SK-N-SH (cell line): Measurements from ENCODE around the gene GPATCH1. TPM values are rescaled to one million over a fixed set of nuclear protein-coding genes. Genes with fewer than 3 reads are reported as not detected.

ENCODE experiments used
- CTCF ChIA-PET: fragments of 300-600, 350-600 bp; formaldehyde crosslinking; extraction: SDS; loops from one replicate; lab custom pipeline; 2021; lab: Yijun Ruan, JAX
- POLR2A ChIA-PET: fragments of 350-600 bp; sonication (Branson Sonifier 250); formaldehyde crosslinking; extraction: SDS; loops from one replicate; lab custom pipeline; 2020; ENCODE audit warnings: antibody characterized with exemption, inconsistent platforms; lab: Yijun Ruan, JAX
- DNase-seq: peaks from one replicate; pipeline ENCODE4 v3.0.0; 2012
- H2AFZ ChIP-seq: fragments of 200-600 bp; sonication (generic); 2 replicates; pipeline ENCODE4 v1.8.1; 2016; ENCODE audit warnings: antibody characterized with exemption, mild to moderate bottlenecking, low read depth
- H3F3A ChIP-seq: fragments of 200-600 bp; sonication (generic); replicated peaks from 2 replicates; pipeline ENCODE3; 2016; ENCODE audit warnings: antibody characterized with exemption, mild to moderate bottlenecking; ENCODE audit not compliant: insufficient read depth
- H3K27ac ChIP-seq, 2 experiments: fragments of 200-500 bp in 1 of 2; fragments of 200-600 bp in 1 of 2; sonication (Bioruptor generic) in 1 of 2; sonication (generic), shearing (Covaris generic) in 1 of 2; 2 replicates each; pipeline versions ENCODE4 v1.5.1 to v1.6.1; 2014 to 2016; ENCODE audit warnings: low read depth in 2 of 2, inconsistent platforms in 1 of 2, low read length in 1 of 2, mild to moderate bottlenecking in 1 of 2, mixed read lengths in 1 of 2
- H3K27me3 ChIP-seq: fragments of 200-600 bp; sonication (generic), shearing (Covaris generic); 2 replicates; pipeline ENCODE4 v1.6.1; 2016; ENCODE audit warnings: mixed run types; ENCODE audit not compliant: insufficient read depth
- H3K36me3 ChIP-seq, 2 experiments: fragments of 200-500 bp in 1 of 2; fragments of 200-600 bp in 1 of 2; sonication (Bioruptor generic) in 1 of 2; sonication (generic) in 1 of 2; replicated peaks in 1 of 2; 2 replicates each; pipeline versions ENCODE3 to v1.5.1; 2014 to 2016; ENCODE audit warnings: low read length in 1 of 2, mild to moderate bottlenecking in 1 of 2; ENCODE audit not compliant: insufficient read depth in 2 of 2, control insufficient read depth in 1 of 2
- H3K4me1 ChIP-seq, 2 experiments: fragments of 200-500 bp in 1 of 2; fragments of 200-600 bp in 1 of 2; sonication (Bioruptor generic) in 1 of 2; sonication (generic), shearing (Covaris generic) in 1 of 2; 2 replicates each; pipeline versions ENCODE4 v1.5.1 to v1.6.1; 2014 to 2016; ENCODE audit warnings: low read depth in 1 of 2, low read length in 1 of 2, mixed run types in 1 of 2; ENCODE audit not compliant: insufficient read depth in 2 of 2, control insufficient read depth in 1 of 2
- H3K4me2 ChIP-seq: fragments of 200-600 bp; sonication (generic), shearing (Covaris generic); 2 replicates; pipeline ENCODE4 v1.6.1; 2017; ENCODE audit warnings: mixed run types
- H3K4me3 ChIP-seq, 2 experiments: fragments of 200-500 bp in 1 of 2; fragments of 200-600 bp in 1 of 2; sonication (Bioruptor generic) in 1 of 2; sonication (generic), shearing (Covaris generic) in 1 of 2; 2 replicates each; pipeline versions ENCODE4 v1.5.1 to v1.8.1; 2014 to 2016; ENCODE audit warnings: low read depth in 2 of 2, inconsistent platforms in 1 of 2, low read length in 1 of 2, mild to moderate bottlenecking in 1 of 2, mixed read lengths in 1 of 2, moderate library complexity in 1 of 2
- H3K79me2 ChIP-seq: fragments of 200-600 bp; sonication (generic); 2 replicates; pipeline ENCODE4 v1.8.1; 2017; ENCODE audit warnings: mild to moderate bottlenecking; ENCODE audit not compliant: insufficient read depth
- H3K9ac ChIP-seq: fragments of 200-600 bp; sonication (generic); 2 replicates; pipeline ENCODE4 v1.6.1; 2017; ENCODE audit warnings: mixed run types
- H3K9me2 ChIP-seq: fragments of 200-600 bp; sonication (generic); 2 replicates; pipeline ENCODE4 v1.6.1; 2017; ENCODE audit warnings: mixed run types
- H3K9me3 ChIP-seq: fragments of 200-600 bp; sonication (generic); 2 replicates; pipeline ENCODE4 v1.6.1; 2017; ENCODE audit warnings: mixed run types, mild to moderate bottlenecking, moderate library complexity
- H4K20me1 ChIP-seq: fragments of 200-600 bp; sonication (generic); 2 replicates; pipeline ENCODE4 v1.6.1; 2017; ENCODE audit warnings: mild to moderate bottlenecking, mixed run types; ENCODE audit not compliant: insufficient read depth
- CTCF ChIP-seq: fragments of 200-600 bp; sonication (generic); IDR thresholded peaks from 2 replicates; pipeline ENCODE4 v1.6.1; 2017; ENCODE audit warnings: antibody characterized with exemption, mild to moderate bottlenecking, moderate library complexity
- ELF1 ChIP-seq: IDR thresholded peaks from 2 replicates; pipeline ENCODE4 v1.4.0; 2012
- EZH2phosphoT487 ChIP-seq: fragments of 200-600 bp; sonication (generic); IDR thresholded peaks from 2 replicates; pipeline ENCODE4 v1.6.1; 2017; ENCODE audit warnings: low read depth, mixed run types, mild to moderate bottlenecking, antibody characterized with exemption, moderate library complexity, borderline replicate concordance
- FOSL2 ChIP-seq: IDR thresholded peaks from 2 replicates; pipeline ENCODE4 v1.4.0; 2012; ENCODE audit warnings: low read depth, mild to moderate bottlenecking, moderate library complexity, borderline replicate concordance
- FOXM1 ChIP-seq: IDR thresholded peaks from 2 replicates; pipeline ENCODE4 v1.4.0; 2012; ENCODE audit warnings: low read depth, mild to moderate bottlenecking
- MEF2A ChIP-seq: IDR thresholded peaks from 2 replicates; pipeline ENCODE4 v1.4.0; 2012; ENCODE audit warnings: low read depth, borderline replicate concordance
- NFIC ChIP-seq: IDR thresholded peaks from 2 replicates; pipeline ENCODE4 v1.4.0; 2012; ENCODE audit warnings: borderline replicate concordance
- RAD21 ChIP-seq: IDR thresholded peaks from 2 replicates; pipeline ENCODE4 v1.6.1; 2012; ENCODE audit warnings: mild to moderate bottlenecking, low read length
- RFX5 ChIP-seq: IDR thresholded peaks from 2 replicates; pipeline ENCODE4 v1.6.1; 2012; ENCODE audit warnings: mild to moderate bottlenecking, improper control_type of control experiment, low read length
- TAF1 ChIP-seq: IDR thresholded peaks from 2 replicates; pipeline ENCODE4 v1.6.1; 2012; ENCODE audit warnings: low read depth, mild to moderate bottlenecking, low read length, moderate library complexity, borderline replicate concordance
- TEAD4 ChIP-seq: IDR thresholded peaks from 2 replicates; pipeline ENCODE4 v1.4.0; 2012; ENCODE audit warnings: mild to moderate bottlenecking, borderline replicate concordance; ENCODE audit not compliant: insufficient read depth
- USF1 ChIP-seq: IDR thresholded peaks from 2 replicates; pipeline ENCODE4 v1.4.0; 2012; ENCODE audit warnings: low read depth, borderline replicate concordance
- WGBS: methylation state at CpG from one replicate; pipeline ENCODE4 v1.1.6; 2017; ENCODE audit warnings: low lambda C conversion rate; 5-methylcytosine and 5-hydroxymethylcytosine counted together
- polyA plus RNA-seq, 3 experiments: library from polyadenylated mRNA; depleted of rRNA; stranded (reverse); fragments of >200 nt; gene quantifications; 2 replicates each; pipeline ENCODE4 v1.2.3, GENCODE V29; 2012
- TF ChIP-seq, protein P1 (sequence below): fragments of 150-350 bp; IDR thresholded peaks from 2 replicates; pipeline ENCODE4 v1.6.1; 2016; ENCODE audit warnings: mild to moderate bottlenecking, low read depth, low read length
- TF ChIP-seq, protein P2 (sequence below): IDR thresholded peaks from 2 replicates; pipeline ENCODE4 v1.4.0; 2012; ENCODE audit warnings: low read depth, borderline replicate concordance
- TF ChIP-seq, protein P3 (sequence below): IDR thresholded peaks from 2 replicates; pipeline ENCODE4 v1.4.0; 2012; ENCODE audit warnings: low read depth

Gene GPATCH1
- polyA plus RNA-seq, 1 of the 3 experiments (the other 2 are of a cell fraction), result 5.9 TPM

DNA sequence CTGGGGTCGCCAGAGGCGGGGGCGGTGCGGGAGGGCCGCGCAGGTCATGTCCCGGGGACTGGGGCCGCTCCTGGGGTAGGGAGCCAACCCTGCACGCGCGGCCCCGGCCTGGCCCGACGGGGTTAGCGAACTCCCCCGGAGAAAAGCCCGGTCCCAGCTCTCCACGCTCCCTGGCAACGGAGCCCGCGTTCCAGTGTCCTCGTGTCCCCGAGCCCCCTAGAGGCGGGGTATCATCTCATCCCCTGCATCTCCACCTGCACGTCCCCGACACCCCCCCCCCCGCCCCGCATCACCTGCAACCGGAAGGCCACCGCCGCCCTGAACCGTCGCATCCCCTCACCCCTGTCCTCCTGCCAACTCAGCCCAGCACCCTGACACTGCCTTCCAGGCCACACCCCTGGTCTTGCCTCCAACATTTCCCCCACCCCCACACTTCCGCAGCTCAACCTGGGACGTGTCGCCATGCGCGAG lies 53.6 kb downstream of the GPATCH1 start:
- no peak for TF ChIP-seq MEF2A
- TF ChIP-seq TEAD4, result no peak
- TF ChIP-seq, protein P1, sequence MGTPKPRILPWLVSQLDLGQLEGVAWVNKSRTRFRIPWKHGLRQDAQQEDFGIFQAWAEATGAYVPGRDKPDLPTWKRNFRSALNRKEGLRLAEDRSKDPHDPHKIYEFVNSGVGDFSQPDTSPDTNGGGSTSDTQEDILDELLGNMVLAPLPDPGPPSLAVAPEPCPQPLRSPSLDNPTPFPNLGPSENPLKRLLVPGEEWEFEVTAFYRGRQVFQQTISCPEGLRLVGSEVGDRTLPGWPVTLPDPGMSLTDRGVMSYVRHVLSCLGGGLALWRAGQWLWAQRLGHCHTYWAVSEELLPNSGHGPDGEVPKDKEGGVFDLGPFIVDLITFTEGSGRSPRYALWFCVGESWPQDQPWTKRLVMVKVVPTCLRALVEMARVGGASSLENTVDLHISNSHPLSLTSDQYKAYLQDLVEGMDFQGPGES, result no peak
- no peak for TF ChIP-seq RFX5
- no peak for TF ChIP-seq NFIC
- TF ChIP-seq TAF1, result no peak
- no peak for TF ChIP-seq EZH2phosphoT487
- TF ChIP-seq, protein P2, sequence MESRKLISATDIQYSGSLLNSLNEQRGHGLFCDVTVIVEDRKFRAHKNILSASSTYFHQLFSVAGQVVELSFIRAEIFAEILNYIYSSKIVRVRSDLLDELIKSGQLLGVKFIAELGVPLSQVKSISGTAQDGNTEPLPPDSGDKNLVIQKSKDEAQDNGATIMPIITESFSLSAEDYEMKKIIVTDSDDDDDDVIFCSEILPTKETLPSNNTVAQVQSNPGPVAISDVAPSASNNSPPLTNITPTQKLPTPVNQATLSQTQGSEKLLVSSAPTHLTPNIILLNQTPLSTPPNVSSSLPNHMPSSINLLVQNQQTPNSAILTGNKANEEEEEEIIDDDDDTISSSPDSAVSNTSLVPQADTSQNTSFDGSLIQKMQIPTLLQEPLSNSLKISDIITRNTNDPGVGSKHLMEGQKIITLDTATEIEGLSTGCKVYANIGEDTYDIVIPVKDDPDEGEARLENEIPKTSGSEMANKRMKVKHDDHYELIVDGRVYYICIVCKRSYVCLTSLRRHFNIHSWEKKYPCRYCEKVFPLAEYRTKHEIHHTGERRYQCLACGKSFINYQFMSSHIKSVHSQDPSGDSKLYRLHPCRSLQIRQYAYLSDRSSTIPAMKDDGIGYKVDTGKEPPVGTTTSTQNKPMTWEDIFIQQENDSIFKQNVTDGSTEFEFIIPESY, result no peak
- no peak for TF ChIP-seq ELF1
- no peak for TF ChIP-seq CTCF
- TF ChIP-seq FOXM1, result no peak
- TF ChIP-seq, protein P3, sequence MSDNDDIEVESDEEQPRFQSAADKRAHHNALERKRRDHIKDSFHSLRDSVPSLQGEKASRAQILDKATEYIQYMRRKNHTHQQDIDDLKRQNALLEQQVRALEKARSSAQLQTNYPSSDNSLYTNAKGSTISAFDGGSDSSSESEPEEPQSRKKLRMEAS, result no peak
- TF ChIP-seq RAD21, result no peak
- TF ChIP-seq FOSL2, result no peak
- TF ChIP-seq USF1, result no peak
- TF ChIP-seq, all 33 proteins: peak for 0
- H3K27ac ChIP-seq, result no peak overlapping the region
- peaks cover 0 to 15% of the 10 kb centered on the region in 2 experiments; a peak in 1 of 4 replicates for H3K4me1 ChIP-seq
- H3K9me3 ChIP-seq, result no peaks in the 10 kb centered on the region
- ChIA-PET POLR2A (no interaction called here), CTCF (interaction anchor here (1.3 to 5.0 kb wide), 6 partner anchors 9 to 159 kb away, joined by 3 to 23 read pairs (median 6); no protein-coding TSS in a partner anchor)
- H3K9ac ChIP-seq, result no peak overlapping the region
- no peak overlapping the region for H3K4me2 ChIP-seq
- H3K36me3 ChIP-seq, result peaks cover 0 to 4% of the 10 kb centered on the region in 2 experiments
- no peak overlapping the region for H2AFZ ChIP-seq
- H3K27me3 ChIP-seq, result no peaks in the 10 kb centered on the region
- no peak overlapping the region for H3K4me3 ChIP-seq
- no peaks in the 10 kb centered on the region for H3F3A ChIP-seq
- H3K79me2 ChIP-seq, result no peaks in the 10 kb centered on the region
- peak; percentile 44 for DNase-seq
- 93% methylated on average over 27 of the region's 38 CpGs for WGBS
- H4K20me1 ChIP-seq, result no peaks in the 10 kb centered on the region
- no peaks in the 10 kb centered on the region for H3K9me2 ChIP-seq
